ENCODE results near the gene CATSPER1. TPM values are rescaled to one million over a fixed set of nuclear protein-coding genes. Genes with fewer than 3 reads are reported as not detected.
"Not testable (repeated sequence)": the region's sequence is repeated elsewhere in the genome, so short reads cannot be mapped to it uniquely, and the experiment has no call there.

CATSPER1 gene
- total RNA-seq, 1 experiment from 2014 or later: not detected

DNA sequence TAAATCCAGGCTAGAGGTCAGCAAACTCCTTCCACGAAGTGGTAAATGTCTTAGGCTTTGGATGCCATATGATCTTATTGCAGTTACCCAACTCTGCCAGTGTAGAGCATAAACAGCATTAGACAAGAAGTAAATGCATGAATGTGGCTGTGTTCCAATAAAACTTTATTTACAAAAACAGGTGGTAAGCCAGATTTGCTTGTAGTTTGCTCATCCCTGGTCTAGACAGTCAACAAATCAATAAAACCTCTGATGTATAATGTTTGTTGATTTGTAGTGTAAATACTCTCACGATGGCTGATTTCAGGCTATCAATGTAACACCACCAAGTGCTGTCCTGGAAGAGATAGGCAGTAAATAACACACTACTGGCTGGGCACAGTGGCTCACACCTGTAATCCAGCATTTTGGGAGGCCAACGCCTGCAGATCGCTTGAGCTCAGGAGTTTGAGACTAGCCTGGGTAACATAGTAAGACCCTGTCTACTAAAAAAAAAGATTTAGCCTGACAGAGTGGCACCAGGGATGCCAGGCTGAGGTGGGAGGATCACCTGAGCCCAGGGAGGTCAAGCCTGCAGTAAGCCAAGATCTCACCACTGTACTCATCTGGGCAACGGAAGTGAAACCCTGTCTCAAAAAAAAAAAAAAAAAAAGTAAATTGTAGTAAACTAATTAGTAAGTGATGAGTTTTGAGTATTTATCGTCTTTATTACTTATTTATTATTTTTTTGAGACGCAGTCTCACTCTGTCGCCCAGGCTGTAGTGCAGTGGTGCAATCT lies 6.9 kb upstream of the CATSPER1 start:
- in situ Hi-C loops (cut with HindIII; ENCODE audit: low sequenced_read_pairs): no loop called here
- DNase-seq (ENCODE audit: low spot score): no peak

- DNase-seq (ENCODE audit: low spot score); in situ Hi-C loops (cut with HindIII; ENCODE audit: low sequenced_read_pairs): not testable (repeated sequence)
Measured at GRCh38 chr11:66023186-66023440, 3.2 kb downstream of the CATSPER1 start.

- in situ Hi-C loops (cut with HindIII; ENCODE audit: low sequenced_read_pairs): no loop called here
- DNase-seq (ENCODE audit: low spot score): peak; percentile 65
Measured at GRCh38 chr11:66022401-66023185, 3.7 kb downstream of the CATSPER1 start.

DNA sequence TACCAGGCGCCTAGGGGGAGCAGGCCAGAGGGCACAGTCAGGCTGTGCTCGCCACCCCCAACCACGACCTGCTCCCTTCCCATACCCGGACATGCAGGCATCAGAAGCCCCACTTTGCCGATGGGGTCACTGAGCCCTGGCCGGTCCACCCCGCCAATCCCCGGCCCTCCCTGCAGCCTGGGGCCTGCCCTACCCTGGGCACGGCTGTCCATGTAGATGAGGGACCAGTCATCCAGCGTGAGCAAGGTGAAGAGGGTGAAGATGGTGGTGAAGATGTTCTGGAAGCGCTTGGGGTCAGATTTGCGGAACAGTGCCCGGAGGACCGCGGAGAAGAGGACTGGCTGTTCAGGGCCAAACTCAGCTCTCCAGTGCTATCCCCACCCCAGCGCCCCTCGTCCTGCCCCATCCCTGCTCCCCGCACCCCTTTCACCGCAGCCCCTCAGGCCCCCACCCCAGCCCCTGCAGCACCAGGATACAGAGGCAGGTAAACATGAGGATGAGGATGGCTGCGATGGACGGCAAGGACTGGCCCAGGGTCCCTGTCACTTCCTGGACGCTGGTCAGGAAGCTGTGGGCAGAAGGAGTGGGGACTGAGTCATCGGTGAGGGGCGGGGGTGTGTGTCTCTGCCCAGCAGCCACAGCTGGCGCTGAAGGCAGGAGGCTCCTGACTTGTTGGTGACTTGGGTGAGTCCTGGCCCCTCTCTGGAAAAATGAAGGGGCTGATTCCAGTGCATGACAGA lies 5.5 kb downstream of the CATSPER1 start:
- in situ Hi-C loops (cut with HindIII; ENCODE audit: low sequenced_read_pairs): no loop called here
- DNase-seq (ENCODE audit: low spot score): no peak

DNA sequence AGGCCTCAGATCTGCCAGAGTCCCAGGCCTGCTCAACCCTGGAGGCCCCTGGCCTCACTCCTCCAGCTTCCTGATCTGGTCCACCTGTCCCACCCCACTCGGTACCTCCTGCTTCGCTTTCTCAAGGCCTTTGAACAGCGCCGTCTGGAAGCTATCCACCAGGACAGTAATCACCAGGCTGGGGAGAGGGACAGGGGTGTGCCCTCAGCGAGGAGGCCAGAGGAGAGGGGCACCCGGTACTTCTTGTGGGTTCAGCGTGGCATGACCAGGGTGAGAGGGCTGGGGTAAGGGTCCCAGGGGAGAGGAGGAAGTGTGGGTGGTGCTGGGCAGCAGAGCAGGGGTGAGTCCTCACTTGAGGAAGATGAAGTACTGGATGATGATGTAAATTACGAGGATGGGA lies 6.1 kb downstream of the CATSPER1 start:
- DNase-seq (ENCODE audit: low spot score): no peak
- in situ Hi-C loops (cut with HindIII; ENCODE audit: low sequenced_read_pairs): no loop called here

GRCh38 chr11:66017321-66017720 lies 9.0 kb downstream of the CATSPER1 start:
- no peak for DNase-seq (ENCODE audit: low spot score)
- in situ Hi-C loops (cut with HindIII; ENCODE audit: low sequenced_read_pairs): no loop called here

DNA sequence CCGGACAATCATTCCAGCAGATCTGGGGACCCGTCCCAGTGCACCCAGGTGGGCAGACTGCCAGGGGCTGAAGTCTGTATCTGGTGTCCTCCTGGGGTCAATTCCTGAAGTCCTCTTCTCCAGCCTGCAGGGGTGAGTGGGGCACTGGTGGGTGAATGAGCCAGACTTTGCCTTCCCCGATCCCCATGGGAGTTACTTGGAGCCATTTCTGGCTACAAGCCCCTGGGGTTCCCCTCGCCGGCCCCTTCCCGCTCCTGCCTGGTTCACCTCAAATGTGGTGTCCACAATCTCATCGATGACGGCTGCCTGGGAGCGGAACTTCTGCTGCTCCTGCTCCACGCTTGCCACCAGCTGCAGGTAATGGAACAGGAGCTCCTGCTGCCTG lies 9.5 kb downstream of the CATSPER1 start:
- DNase-seq (ENCODE audit: low spot score): no peak
- in situ Hi-C loops (cut with HindIII; ENCODE audit: low sequenced_read_pairs): no loop called here

- no peak for DNase-seq (ENCODE audit: low spot score)
- in situ Hi-C loops (cut with HindIII; ENCODE audit: low sequenced_read_pairs): no loop called here
Measured at GRCh38 chr11:66015936-66016792, 10.1 kb downstream of the CATSPER1 start.

DNA sequence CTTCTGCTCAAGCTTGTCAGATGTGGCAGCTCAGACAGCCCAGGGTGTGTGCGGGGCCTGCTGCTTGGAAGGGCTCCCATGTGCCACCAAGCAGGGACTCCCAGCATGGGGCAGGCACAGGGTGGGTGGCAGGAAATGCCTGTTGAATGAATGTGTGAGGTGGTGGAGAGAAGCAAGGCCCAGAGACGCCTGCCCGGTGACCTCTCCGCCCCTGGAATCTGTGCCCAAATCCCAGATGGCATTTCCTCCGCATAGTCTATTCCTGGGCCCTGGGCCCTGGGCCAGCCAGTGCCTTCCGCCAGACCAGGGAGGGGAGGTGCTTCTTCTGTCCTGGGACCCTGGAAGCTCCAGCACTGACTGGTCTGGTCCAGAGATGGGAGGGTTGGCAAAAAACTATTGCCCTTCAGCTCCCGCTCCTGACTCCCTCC lies 10.8 kb downstream of the CATSPER1 start:
- in situ Hi-C loops (cut with HindIII; ENCODE audit: low sequenced_read_pairs): no loop called here
- DNase-seq (ENCODE audit: low spot score): peak; percentile 59

- no peak for DNase-seq (ENCODE audit: low spot score)
- in situ Hi-C loops (cut with HindIII; ENCODE audit: low sequenced_read_pairs): no loop called here
Measured at GRCh38 chr11:66014804-66015453, 11.3 kb downstream of the CATSPER1 start.

GRCh38 chr11:66013762-66014100 lies 12.5 kb downstream of the CATSPER1 start:
- in situ Hi-C loops (cut with HindIII; ENCODE audit: low sequenced_read_pairs): no loop called here
- DNase-seq (ENCODE audit: low spot score): no peak

DNA sequence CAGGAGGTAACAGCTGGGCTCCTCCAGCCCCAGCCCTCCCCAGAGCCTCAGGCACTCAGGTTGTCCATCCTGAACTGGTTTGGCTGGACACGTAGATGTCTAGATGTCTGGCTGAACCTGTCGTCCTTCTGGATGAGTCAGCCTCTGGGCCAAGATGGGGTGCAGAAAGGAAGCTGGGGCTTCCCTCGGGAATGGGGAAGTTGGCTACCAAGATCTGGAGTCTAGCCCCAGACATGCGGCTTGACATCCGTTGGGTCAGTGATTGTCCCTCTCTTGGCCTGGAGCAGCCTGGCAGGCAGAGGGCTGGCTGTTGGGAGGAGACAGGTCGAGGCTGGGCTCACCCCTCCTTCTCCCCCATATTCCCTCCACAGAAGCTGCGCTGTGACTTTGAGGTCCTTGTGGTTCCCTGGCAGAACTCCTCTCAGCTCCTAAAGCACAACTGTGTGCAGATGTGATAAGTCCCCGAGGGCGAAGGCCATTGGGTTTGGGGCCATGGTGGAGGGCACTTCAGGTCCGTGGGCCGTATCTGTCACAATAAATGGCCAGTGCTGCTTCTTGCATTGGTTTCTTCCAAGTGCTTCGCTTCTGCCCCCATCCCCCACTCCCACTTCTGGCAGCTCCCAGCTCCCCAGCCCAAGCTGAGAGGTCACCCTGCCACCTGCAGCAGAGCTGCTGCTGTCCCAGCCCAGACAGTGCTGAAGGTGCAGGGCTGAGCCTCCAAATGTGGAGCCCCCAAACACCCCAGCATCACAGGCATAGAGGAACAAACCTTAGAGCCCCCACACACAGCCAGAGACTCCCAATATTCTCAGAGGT lies 13.1 kb downstream of the CATSPER1 start:
- DNase-seq (ENCODE audit: low spot score): no peak
- in situ Hi-C loops (cut with HindIII; ENCODE audit: low sequenced_read_pairs): no loop called here

GRCh38 chr11:66012371-66012945 lies 13.8 kb downstream of the CATSPER1 start:
- in situ Hi-C loops (cut with HindIII; ENCODE audit: low sequenced_read_pairs): no loop called here
- DNase-seq (ENCODE audit: low spot score): no peak

- in situ Hi-C loops (cut with HindIII; ENCODE audit: low sequenced_read_pairs): no loop called here
- DNase-seq (ENCODE audit: low spot score): no peak
Measured at GRCh38 chr11:66011785-66012303, 14.4 kb downstream of the CATSPER1 start, which contains the start of gene CST6. TSS of gene CST6 (plus strand) at chr11:66012008. CDS start at chr11:66012045, 37 bp downstream.

DNA sequence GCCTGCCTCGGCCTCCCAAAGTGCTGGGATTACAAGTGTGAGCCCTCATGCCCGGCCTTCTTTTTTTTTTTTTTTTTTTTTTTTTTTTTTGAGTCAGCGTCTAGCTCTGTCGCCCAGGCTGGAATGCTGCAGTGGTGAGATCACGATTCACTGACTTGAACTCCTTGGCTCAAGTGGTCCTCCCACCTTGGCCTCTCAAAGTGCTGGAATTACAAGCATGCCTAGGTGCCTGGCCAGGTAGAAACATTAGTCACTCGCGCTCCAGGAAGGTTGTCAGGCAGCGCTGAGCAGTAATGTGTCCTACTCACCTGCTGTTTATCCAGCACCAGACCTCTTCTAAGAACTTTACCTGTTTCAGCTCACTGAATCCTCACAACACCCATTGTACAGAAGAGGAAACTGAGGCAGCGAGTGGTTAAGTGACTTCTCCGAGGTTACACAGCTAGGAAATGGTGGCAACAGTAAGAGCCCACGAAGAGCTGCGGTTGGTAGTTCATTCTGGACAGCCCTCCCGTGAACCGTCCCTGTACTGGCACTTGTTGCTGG lies 15.0 kb downstream of the CATSPER1 start:
- in situ Hi-C loops (cut with HindIII; ENCODE audit: low sequenced_read_pairs): no loop called here
- no peak for DNase-seq (ENCODE audit: low spot score)

DNA sequence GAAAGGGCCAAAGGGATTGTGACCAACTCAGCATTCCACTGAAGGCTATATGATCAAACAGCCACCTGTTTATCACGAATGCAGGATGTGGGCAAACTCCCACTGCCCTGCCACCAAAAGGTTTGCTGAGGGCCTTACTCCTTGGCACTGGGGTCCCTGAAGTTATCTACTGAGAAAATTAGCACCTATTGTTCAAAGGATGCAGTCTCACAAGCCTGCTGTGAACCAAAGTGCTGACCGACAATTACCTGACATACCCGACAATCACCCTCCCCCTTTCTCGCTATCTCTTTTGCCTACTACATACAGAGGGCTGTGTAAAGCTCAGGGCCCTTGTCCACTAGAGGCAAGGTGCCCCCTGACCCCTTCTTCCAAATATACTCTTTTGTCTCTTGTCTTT lies 16.2 kb downstream of the CATSPER1 start:
- DNase-seq (ENCODE audit: low spot score); in situ Hi-C loops (cut with HindIII; ENCODE audit: low sequenced_read_pairs): not testable (repeated sequence)

DNA sequence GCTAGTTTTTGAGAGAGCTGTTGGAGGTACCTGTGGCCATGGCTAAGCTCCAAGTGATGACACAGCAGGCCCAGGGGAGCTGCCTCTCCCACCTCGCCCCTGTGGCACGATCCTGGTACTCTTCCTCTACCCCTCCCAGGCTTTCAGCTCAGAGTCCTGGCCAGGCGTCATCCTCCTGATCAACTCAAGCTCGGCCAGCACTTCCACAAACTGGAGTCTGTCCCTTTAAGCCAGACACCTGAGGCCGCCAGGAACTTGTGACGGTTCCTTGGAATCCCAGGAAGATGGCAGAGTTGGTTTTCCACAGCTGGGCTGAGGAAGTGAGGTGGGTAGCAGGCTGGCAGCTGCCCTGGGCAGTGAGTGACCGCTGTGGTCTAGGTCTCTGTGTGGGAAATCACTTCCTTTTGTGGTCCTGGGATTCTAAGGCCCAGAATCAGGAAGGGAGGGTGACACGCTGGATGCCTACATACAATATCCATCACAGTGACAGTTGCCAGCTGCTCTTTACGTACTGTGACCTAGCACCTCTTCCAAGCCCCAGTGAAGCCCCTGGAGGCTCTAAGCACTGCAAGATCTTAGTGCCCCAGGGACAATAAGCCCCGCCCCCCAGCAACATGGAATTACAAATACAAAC lies 17.7 kb downstream of the CATSPER1 start:
- DNase-seq (ENCODE audit: low spot score): no peak
- in situ Hi-C loops (cut with HindIII; ENCODE audit: low sequenced_read_pairs): no loop called here
